Measurements from ENCODE around the gene GPR35.

- TF ChIP-seq, protein P1, sequence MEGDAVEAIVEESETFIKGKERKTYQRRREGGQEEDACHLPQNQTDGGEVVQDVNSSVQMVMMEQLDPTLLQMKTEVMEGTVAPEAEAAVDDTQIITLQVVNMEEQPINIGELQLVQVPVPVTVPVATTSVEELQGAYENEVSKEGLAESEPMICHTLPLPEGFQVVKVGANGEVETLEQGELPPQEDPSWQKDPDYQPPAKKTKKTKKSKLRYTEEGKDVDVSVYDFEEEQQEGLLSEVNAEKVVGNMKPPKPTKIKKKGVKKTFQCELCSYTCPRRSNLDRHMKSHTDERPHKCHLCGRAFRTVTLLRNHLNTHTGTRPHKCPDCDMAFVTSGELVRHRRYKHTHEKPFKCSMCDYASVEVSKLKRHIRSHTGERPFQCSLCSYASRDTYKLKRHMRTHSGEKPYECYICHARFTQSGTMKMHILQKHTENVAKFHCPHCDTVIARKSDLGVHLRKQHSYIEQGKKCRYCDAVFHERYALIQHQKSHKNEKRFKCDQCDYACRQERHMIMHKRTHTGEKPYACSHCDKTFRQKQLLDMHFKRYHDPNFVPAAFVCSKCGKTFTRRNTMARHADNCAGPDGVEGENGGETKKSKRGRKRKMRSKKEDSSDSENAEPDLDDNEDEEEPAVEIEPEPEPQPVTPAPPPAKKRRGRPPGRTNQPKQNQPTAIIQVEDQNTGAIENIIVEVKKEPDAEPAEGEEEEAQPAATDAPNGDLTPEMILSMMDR (conservative IDR thresholded peaks at IDR 0.05), result no peak
- no peak for TF ChIP-seq ZFX (IDR thresholded peaks at IDR 0.05)
These were observed 5.7 kb downstream of the GPR35 start for GRCh38 chr2:240630771-240631547.
